ENCODE results near the gene AGPAT2.

GRCh38 chr9:136673975-136674785 lies 13.1 kb downstream of the AGPAT2 start:
- TF ChIP-seq, protein P1, sequence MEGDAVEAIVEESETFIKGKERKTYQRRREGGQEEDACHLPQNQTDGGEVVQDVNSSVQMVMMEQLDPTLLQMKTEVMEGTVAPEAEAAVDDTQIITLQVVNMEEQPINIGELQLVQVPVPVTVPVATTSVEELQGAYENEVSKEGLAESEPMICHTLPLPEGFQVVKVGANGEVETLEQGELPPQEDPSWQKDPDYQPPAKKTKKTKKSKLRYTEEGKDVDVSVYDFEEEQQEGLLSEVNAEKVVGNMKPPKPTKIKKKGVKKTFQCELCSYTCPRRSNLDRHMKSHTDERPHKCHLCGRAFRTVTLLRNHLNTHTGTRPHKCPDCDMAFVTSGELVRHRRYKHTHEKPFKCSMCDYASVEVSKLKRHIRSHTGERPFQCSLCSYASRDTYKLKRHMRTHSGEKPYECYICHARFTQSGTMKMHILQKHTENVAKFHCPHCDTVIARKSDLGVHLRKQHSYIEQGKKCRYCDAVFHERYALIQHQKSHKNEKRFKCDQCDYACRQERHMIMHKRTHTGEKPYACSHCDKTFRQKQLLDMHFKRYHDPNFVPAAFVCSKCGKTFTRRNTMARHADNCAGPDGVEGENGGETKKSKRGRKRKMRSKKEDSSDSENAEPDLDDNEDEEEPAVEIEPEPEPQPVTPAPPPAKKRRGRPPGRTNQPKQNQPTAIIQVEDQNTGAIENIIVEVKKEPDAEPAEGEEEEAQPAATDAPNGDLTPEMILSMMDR (IDR thresholded peaks at IDR 0.05; ENCODE audit: low read depth, low read length): no peak
- no peak for TF ChIP-seq EZH2phosphoT487 (IDR thresholded peaks at IDR 0.05; ENCODE audit: low read depth)
